AG08395 (cell line): ENCODE results near the gene CEP72.

Source experiments
- DNase-seq: peaks from one replicate; pipeline ENCODE4 v3.0.0; 2012; ENCODE audit warnings: mixed read lengths, low spot score

Gene CEP72

DNA sequence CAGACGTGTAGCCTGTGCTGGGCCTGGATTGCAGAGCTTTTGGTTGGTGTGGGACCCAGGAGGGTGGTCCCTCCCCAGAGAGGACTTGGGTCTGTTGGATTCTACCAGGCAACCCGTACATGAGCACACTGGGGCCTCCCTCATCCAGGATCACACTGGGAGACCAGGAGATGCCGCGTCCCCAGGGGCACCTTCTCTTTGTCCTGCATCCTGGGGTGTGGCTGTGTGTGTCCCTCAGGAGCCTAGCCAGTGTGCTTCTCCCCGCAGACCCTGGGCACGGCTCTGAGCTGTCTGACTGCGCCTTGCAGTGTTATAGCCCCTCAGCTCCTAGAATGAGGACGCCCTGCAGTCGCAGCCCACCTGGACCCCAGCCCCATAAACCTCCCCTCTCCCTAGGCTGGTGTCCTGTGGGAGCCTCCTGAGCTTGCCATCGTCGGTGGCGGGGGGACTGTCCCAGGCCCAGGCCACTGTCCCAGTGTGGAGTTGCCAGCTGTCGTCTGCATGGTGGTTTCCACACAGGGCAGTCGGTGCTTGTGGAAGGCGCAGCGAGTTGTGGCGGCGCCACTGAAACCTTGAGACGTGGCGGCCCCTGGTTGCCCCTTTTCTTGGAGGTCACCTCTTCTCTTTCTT, 27.6 kb downstream of the CEP72 start:
- DNase-seq: no peak

GRCh38 chr5:640461-641330, 28.6 kb downstream of the CEP72 start:
- DNase-seq: no peak

GRCh38 chr5:641331-641765, 29.2 kb downstream of the CEP72 start:
- no peak for DNase-seq

DNA sequence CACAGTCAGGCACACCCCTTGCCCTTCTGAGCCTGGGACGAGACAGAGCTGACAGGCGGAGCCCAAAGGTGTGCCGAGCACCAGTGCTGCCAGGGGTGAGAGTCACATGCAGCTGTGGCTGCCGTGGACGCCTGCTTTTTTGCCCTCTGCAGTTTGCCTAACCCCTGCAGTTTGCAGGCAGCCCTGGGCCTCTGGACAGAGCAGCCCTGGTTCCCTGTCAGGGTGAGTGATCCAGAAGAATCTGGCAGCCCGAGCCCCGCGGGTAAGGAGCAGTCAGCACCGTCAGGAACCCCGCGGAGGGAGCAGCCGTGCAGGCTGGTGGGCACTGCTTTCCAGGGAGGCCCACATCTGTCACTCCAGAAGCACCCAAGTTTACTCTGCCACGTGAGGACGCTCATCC, 30.3 kb downstream of the CEP72 start:
- DNase-seq: no peak

- no peak for DNase-seq
Observed at GRCh38 chr5:643351-643801, 31.2 kb downstream of the CEP72 start.

- no peak for DNase-seq
Observed at GRCh38 chr5:643811-644271, 31.7 kb downstream of the CEP72 start.

DNA sequence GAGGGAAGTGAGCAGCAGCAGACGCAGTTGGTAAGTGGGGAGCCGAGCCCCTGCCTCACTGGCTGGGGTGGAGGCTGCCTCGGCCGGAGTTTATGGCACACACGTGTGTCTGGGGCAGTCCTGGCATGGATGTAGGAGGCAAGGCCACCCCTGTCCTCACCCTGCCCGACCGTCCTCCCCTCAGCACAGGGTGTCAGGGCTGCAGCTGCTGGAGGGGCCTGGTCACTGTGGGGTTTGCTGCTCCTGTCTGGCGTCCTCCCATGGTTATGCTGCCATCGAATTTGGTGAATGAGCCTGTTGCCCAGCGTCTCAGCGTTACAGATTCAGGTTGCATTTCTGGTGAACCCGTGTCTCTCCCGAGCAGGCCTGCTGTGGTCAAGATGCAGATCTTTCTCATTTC, 32.4 kb downstream of the CEP72 start:
- DNase-seq: no peak

GRCh38 chr5:644971-645370, 32.8 kb downstream of the CEP72 start:
- DNase-seq: no peak

- DNase-seq: no peak
Observed at GRCh38 chr5:645421-645820, 33.3 kb downstream of the CEP72 start.

- no peak for DNase-seq
Observed at GRCh38 chr5:646396-647201, 34.5 kb downstream of the CEP72 start.

DNA sequence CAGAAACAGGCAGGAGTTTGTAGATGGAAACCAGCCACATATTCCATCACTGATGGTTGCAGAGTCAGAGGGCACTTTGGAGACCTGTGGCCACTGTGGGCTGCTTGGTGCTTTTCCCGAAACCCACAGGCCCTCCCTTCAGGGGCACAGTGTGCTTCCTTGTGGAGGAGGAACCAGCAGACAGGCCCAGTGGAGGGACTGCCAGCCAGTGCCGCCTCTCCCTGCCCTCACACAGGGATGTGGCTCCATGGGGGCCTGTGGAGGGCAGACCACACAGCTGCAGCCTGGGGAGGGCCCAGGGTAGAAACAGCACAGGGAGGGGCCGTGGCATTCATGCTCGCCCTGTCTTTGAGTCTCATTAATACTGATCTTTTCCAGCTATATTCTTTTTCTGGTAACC, 35.2 kb downstream of the CEP72 start:
- DNase-seq: no peak

DNA sequence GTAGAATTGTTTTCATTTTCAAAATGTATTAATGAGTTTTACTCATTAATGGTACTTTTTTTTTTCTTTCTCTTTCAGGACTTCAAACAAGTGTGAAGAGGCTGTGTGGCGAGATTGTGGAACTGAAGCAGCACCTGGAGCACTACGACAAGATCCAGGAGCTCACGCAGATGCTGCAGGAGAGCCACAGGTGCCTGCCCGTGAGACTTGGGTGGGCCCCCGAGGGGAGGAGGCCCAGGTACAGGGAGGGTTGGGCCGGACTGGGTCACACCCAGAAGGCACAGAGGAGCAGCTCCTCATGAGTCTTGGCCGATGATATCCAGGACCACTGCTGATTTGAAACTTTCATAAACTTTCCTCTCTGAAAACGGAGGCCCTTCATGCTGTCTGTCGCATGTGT, 35.6 kb downstream of the CEP72 start:
- no peak for DNase-seq

- DNase-seq: no peak
Observed at GRCh38 chr5:651296-652022, 39.3 kb downstream of the CEP72 start.

DNA sequence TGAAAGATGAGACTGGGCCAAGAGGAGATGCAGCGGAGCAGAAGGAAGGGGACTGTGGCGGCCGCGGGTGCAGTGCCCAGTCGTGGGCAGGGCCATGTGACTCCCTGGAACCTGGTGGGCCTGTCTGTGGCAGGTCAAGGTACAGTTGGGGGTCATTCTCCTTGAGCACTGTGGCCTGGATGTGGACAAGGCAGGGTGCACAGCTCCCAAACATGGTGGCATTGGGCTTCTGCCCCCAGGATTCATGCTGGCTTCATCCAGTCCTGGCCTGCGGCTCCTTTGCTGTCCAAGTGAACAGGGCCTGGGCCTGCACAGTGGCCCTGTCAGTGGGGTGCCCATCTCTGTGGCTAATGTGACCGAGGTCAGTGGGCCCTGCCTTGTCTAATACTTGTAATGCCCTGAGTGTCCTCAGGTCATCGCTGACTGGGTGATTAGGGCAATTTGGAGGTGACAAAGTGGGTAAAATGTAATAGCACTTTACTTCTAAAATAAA, 39.9 kb downstream of the CEP72 start:
- no peak for DNase-seq

GRCh38 chr5:652773-653350, 40.7 kb downstream of the CEP72 start:
- DNase-seq: no peak

DNA sequence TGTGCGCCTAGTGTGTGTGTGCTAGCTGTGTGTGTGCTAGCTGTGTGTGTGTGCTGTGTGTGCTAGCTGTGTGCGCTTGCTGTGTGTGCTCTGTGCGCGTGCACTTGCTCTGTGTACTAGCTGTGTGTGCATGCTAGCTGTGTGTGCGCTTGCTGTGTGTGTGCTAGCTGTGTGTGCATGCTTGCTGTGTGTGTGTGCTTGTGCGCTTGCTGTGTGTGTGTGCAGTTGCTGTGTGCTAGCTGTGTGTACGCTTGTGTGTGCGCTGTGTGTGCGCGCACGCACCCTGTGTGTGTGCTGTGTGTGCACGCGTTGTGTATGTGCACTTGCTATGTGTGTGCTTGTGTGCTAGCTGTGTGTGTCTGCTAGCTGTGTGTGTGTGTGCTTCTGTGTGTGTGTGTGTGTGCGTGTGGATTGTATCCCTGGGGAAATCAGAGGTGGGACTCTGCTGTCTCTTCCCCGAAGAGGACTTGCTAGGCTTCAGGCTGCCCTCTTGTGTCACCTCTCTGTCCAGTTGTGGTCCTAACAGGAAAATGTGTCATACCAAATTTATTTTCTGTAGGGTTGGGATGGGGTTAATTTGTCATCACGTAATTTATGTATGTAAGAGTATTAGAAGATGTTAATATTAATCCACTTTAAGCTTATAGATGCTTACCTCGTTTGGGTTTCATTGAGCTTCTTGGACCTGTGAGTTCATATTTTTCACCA, 42.1 kb downstream of the CEP72 start:
- no peak for DNase-seq

- DNase-seq: no peak
Observed at GRCh38 chr5:655406-655805, 43.3 kb downstream of the CEP72 start.

GRCh38 chr5:657570-657969, 45.4 kb downstream of the CEP72 start:
- DNase-seq: peak; percentile 36

GRCh38 chr5:658103-658502, 46.0 kb downstream of the CEP72 start:
- DNase-seq: no peak

GRCh38 chr5:659496-660263, 47.5 kb downstream of the CEP72 start:
- DNase-seq: no peak
